ENCODE measurements around the gene AGPAT3.

GRCh38 chr21:43829161-43829560 lies 35.9 kb upstream of the AGPAT3 start:
- no peak for TF ChIP-seq POLR2A (IDR thresholded peaks at IDR 0.05; ENCODE audit: low read length)
- TF ChIP-seq GATA1 (IDR thresholded peaks at IDR 0.05; ENCODE audit: low read depth, low read length), result no peak
